ENCODE results near the gene ELMO3.

The ELMO3 gene

GRCh38 chr16:67226295-67226803 lies 27.4 kb downstream of the ELMO3 start:
- no peak for DNase-seq (ENCODE audit: low read depth)
- H3K4me3 ChIP-seq (replicated peaks; ENCODE audit: low read depth, low read length): peak overlapping the region; percentile 99
- TF ChIP-seq CTCF (IDR thresholded peaks at IDR 0.05; ENCODE audit: low read length, missing control alignments): no peak

GRCh38 chr16:67226804-67227566 lies 28.1 kb downstream of the ELMO3 start, which contains the start of gene TMEM208:
TMEM208 (plus strand) TSS chr16:67227130; CDS start chr16:67227219, 89 bp downstream.
- TF ChIP-seq CTCF (IDR thresholded peaks at IDR 0.05; ENCODE audit: low read length, missing control alignments): no peak
- peak within 1 kb of the TSS; percentile 99 for H3K4me3 ChIP-seq (replicated peaks; ENCODE audit: low read depth, low read length)
- DNase-seq (ENCODE audit: low read depth): peak; percentile 99

- peak overlapping the region; percentile 99 for H3K4me3 ChIP-seq (replicated peaks; ENCODE audit: low read depth, low read length)
- DNase-seq (ENCODE audit: low read depth): no peak
- no peak for TF ChIP-seq CTCF (IDR thresholded peaks at IDR 0.05; ENCODE audit: low read length, missing control alignments)
Measured at GRCh38 chr16:67227567-67227921, 28.6 kb downstream of the ELMO3 start.

- no peak for TF ChIP-seq CTCF (IDR thresholded peaks at IDR 0.05; ENCODE audit: low read length, missing control alignments)
- peak overlapping the region; percentile 99 for H3K4me3 ChIP-seq (replicated peaks; ENCODE audit: low read depth, low read length)
- no peak for DNase-seq (ENCODE audit: low read depth)
Measured at GRCh38 chr16:67228034-67228785, 29.3 kb downstream of the ELMO3 start.

- no peak for DNase-seq (ENCODE audit: low read depth)
- H3K4me3 ChIP-seq (replicated peaks; ENCODE audit: low read depth, low read length): no peak overlapping the region
- TF ChIP-seq CTCF (IDR thresholded peaks at IDR 0.05; ENCODE audit: low read length, missing control alignments): no peak
Measured at GRCh38 chr16:67228905-67229304, 30.0 kb downstream of the ELMO3 start.

- H3K4me3 ChIP-seq (replicated peaks; ENCODE audit: low read depth, low read length): no peak overlapping the region
- DNase-seq (ENCODE audit: low read depth): no peak
- TF ChIP-seq CTCF (IDR thresholded peaks at IDR 0.05; ENCODE audit: low read length, missing control alignments): no peak
Measured at GRCh38 chr16:67229906-67230808, 31.2 kb downstream of the ELMO3 start.
